ENCODE measurements around the gene CAMK2A. TPM values are rescaled to one million over a fixed set of nuclear protein-coding genes. Genes with fewer than 3 reads are reported as not detected.

The CAMK2A gene
- total RNA-seq, 1 donor from 2014 or later, result not detected

DNA sequence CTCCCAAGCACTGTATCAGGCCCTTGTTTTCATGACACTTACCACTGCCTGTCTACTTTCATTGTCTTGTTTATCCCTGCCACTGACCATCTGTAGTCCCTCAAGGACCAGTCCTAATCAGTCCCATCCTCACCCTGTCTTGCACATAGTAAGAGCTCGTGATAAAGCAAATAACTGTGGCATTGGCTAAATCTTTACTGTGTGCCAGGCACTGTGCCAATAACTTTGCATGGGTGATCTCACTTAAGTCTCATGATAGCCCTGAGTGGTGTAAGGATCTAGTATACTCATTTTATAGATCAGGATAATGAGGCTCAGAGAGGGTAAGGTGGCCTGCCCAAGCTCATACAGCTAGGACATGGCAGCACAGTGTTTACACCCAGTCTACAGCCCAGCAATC lies 117.4 kb downstream of the CAMK2A start:
- Mint-ChIP-seq H3K27me3 (ENCODE audit: low read depth) (peaks cover 23% of the 10 kb centered on the region), H3K27ac (ENCODE audit: unreplicated experiment) (no peak overlapping the region), H3K4me1 (ENCODE audit: low read depth) (peaks cover 13% of the 10 kb centered on the region), H3K4me3 (ENCODE audit: unreplicated experiment) (no peak overlapping the region), H3K9me3 (ENCODE audit: low read depth) (no peaks in the 10 kb centered on the region), H3K36me3 (ENCODE audit: low read depth) (no peaks in the 10 kb centered on the region)
- DNase-seq (ENCODE audit: low spot score), result no peak
- TF ChIP-seq, protein P1, sequence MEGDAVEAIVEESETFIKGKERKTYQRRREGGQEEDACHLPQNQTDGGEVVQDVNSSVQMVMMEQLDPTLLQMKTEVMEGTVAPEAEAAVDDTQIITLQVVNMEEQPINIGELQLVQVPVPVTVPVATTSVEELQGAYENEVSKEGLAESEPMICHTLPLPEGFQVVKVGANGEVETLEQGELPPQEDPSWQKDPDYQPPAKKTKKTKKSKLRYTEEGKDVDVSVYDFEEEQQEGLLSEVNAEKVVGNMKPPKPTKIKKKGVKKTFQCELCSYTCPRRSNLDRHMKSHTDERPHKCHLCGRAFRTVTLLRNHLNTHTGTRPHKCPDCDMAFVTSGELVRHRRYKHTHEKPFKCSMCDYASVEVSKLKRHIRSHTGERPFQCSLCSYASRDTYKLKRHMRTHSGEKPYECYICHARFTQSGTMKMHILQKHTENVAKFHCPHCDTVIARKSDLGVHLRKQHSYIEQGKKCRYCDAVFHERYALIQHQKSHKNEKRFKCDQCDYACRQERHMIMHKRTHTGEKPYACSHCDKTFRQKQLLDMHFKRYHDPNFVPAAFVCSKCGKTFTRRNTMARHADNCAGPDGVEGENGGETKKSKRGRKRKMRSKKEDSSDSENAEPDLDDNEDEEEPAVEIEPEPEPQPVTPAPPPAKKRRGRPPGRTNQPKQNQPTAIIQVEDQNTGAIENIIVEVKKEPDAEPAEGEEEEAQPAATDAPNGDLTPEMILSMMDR (IDR thresholded peaks at IDR 0.05), result no peak

Other genes starting within 250 kb of the CAMK2A start
- 0.62 to 1.7 TPM (median 0.65 TPM) in 3 replicates for gene CSF1R, start 203.2 kb downstream of the CAMK2A start, total RNA-seq
- gene PDGFRB, start 133.9 kb downstream of the CAMK2A start, total RNA-seq, result 331 to 532 TPM (median 499 TPM) in 3 replicates
- gene CDX1, start 123.0 kb downstream of the CAMK2A start, total RNA-seq, result 0.44 to 0.57 TPM in 2 of 3 replicates, not detected in the other
- 0.15 TPM in 1 of 3 replicates, not detected in the others for gene SLC6A7, start 99.7 kb downstream of the CAMK2A start, total RNA-seq
- 1.9 to 2.4 TPM (median 2.4 TPM) in 3 replicates for gene ARSI, start 13.1 kb upstream of the CAMK2A start, total RNA-seq
- 19.0 to 24.6 TPM (median 20.8 TPM) in 3 replicates for gene TCOF1, start 67.9 kb upstream of the CAMK2A start, total RNA-seq
- not detected in 3 replicates for gene CD74, start 123.1 kb upstream of the CAMK2A start, total RNA-seq
- gene RPS14, start 160.0 kb upstream of the CAMK2A start, total RNA-seq, result 1,092 to 1,234 TPM (median 1,121 TPM) in 3 replicates
- gene NDST1, start 218.4 kb upstream of the CAMK2A start, total RNA-seq, result 223 to 229 TPM (median 228 TPM) in 3 replicates

All from chondrocyte (in vitro differentiated cells).